T1000 (cell line): ENCODE results near the gene MITF.
"Not testable (repeated sequence)": the region's sequence is repeated elsewhere in the genome, so short reads cannot be mapped to it uniquely, and the experiment has no call there.

ENCODE experiments used
- DNase-seq: peaks from one replicate; lab custom pipeline; 2025; ENCODE audit warnings: mixed read lengths; lab: John Stamatoyannopoulos, UW

Gene MITF

GRCh38 chr3:69787436-69788168 is 48.3 kb downstream of the MITF start:
- DNase-seq, result no peak

GRCh38 chr3:69791106-69791505 is 51.8 kb downstream of the MITF start:
- no peak for DNase-seq

DNA sequence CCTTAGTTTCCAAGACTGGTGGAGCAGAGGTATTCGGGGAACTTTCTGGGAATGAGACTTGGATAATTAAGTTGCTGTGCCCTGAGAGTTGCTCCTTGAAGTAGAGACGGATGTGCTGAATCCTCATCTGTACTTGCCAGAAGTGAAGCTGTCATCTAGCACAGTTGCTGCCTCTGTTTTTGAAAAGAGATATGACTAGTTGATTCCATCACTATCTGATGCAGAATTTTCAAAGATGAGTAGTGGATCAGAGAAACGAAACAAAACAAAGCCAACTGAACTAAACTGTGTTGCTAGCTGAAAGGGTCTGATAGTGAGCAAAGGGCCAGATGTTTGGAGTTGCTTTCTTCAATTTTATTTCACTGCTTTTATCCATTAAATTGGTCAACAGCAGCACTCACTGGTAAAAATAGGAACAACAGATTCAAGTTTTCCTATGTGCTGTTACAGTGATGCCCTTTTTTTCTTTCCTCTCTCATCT is 52.7 kb downstream of the MITF start:
- DNase-seq, result no peak

DNA sequence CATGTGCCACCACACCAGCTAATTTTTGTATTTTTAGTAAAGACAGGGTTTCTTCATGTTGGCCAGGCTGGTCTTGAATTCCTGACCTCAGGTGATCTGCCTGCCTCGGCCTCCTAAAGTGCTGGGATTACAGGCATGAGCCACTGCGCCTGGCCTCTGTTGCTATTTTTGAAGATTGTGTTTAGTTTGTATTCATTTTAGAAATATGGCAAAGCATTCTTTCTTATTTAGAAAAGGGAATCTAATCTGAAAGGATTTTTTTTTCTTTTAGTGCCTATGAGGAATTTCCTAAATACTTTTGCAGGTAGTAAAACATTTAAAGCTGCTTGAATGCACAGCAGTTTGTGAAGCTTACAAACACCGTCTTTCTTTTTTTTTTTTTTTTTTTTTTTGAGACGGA is 56.9 kb downstream of the MITF start:
- DNase-seq, result not testable (repeated sequence)

DNA sequence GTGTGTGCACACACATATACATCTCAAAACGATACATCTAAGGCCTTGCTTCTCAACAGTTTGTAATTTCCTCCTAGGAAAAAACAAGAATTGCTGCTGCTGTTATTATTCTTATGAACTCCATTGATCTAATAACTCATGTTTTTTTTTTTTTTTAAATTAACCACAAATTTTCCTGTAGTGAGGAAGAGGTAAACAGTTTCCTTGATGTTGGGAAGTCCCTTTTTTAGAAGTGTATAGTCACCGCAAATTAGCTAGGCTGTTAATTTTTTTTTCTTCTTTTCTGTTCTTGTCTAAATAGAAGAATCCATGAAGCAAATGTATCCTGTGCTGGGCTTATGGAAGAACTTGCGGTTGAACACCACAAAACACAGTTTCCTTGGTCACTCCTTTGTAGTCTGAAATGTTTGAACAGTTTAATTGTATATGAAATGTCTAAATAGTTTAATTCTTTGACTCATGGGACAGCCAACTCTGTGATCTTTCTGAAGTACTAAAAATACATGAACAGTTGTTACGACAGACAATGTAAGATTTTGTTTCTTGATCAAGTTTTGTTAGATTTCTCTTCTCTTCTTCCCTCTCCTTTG is 64.5 kb downstream of the MITF start:
- no peak for DNase-seq

- DNase-seq, result no peak
Measured at GRCh38 chr3:69805491-69805890, 66.2 kb downstream of the MITF start.

- DNase-seq, result no peak
Measured at GRCh38 chr3:69806735-69807438, 67.6 kb downstream of the MITF start.

DNA sequence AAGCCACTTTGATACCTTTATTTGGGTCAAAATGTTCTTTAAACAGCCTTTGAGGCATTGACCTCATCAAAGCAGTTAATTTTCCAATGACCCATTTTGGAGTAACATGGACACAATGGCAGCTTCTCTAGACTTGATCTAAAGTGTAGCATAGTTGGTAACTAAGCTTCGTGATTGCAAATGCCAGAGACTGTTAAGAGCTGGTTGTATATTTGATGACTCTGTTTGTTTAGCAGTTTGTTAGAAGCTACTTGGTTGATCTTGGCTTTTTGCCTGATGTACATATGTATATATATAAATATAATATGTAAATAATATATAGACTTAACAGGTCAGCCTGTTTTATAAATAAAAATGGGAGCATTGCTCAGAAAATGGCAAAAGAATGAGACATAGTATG is 68.4 kb downstream of the MITF start:
- DNase-seq, result no peak

DNA sequence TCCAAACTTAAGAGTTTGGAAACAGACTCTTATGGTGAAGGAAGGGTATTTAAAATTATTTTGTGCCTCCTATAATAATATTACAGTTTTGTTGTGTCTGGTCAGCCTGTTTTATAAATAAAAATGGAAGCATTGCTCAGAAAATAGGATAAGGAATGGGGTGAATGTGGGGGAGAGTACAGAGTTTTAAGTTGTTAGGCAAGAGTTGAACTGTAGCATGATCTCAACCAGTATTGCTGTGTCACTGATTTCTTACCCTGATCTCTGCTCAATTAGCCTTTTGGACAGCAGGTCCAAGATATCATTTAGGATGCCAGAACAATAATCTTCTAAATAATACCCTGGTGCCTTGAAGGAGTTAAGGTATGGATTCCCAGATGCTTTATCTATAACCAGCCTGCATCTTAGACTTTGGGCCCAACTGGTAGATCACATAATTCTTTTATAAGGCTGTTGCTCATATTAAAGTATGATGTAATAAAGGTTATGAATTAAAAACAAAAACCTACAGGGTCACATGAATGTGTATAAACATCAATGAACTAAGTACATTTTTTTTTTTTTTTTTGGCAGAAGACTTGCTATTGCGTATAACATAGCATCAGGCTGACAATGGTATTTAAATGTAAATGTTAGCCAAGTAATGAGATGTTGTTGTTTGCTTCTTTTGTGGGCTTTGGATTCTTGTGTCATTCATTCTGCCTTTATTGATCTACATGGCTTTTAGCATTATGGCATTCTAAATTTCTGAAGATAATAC is 70.0 kb downstream of the MITF start:
- no peak for DNase-seq

DNA sequence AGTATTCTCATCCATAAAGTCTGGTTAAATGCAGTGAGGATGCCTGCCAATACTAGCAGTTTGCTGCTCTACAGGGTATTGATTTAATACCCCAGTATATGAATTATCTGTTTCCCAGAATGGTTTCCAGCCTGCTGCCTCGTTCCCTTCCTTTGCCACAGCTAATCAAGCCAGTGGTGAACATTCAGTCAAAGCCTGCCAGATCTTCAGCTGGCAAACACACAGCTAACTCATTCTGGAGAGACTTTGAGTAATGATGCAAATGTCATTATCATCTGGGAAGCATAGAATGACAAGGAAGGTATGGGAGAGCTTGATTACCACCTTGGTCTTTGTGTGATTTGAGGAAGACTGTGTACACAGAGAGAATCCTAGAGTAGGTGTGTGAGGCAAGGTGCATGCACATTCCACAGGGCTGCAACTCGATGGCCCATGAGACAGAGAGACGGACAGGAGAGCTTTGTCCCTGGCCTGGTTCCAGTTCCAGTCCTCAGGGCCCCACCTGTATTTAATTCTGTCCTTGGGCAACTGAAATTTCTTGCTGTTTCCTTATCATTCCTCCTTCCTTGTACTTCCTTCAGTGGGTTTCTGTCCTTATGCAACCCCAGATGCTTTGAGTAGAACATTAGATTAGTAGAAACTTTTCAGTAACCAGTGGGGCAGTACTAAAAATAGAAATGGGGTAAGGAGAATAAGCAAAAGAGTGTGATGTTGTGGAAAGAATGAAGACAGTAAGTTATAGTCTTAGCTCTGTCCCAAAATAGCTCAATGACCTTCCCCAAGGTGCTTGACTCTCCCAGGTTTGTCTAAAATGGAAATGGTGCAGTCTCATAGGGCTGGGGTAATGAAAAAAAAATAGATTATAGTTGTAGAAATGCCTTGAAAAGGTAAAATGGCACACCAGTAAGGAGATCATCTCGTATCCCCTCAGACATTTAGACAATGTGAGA is 72.5 kb downstream of the MITF start:
- DNase-seq, result no peak

GRCh38 chr3:69815970-69816369 is 76.7 kb downstream of the MITF start:
- no peak for DNase-seq

DNA sequence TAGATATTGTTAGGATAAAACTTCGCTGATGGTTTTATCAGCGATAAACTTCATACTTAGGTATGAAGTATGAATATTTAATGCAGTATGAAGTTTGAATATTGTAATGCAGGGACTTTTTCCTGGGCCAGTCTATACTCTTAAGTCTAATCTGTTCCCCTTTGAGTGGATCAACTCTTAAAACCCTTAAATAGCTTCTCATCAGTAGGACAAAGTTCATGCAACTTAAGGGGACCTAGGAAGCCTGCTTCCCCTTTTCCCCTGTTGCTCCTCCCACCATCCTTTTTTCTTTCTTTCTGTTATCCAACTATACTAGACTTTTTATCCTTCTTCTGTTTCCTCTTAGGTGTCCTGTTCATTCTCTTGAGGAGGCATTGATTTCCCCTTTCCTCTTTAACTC is 78.7 kb downstream of the MITF start:
- DNase-seq, result no peak

DNA sequence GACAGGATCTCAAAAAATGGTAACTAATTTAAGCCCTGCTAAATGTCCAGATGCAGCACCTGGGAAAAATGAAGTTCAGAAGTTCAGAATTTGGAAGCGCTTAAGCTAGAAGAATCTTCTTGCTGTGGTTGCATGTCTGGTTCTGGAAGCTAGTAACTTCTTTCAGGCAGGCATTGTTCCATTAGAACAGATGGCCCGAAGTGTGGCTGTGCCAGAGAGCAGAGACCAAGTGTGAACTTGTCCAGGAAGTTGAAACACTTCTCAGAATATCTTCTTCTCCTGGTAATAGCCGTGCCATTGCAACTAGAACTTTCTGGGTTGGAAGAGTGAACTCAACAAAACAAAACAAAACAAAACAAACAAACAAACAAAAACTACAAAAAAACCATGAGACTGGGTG is 80.0 kb downstream of the MITF start:
- no peak for DNase-seq

GRCh38 chr3:69821133-69821532 is 81.9 kb downstream of the MITF start:
- DNase-seq, result no peak

DNA sequence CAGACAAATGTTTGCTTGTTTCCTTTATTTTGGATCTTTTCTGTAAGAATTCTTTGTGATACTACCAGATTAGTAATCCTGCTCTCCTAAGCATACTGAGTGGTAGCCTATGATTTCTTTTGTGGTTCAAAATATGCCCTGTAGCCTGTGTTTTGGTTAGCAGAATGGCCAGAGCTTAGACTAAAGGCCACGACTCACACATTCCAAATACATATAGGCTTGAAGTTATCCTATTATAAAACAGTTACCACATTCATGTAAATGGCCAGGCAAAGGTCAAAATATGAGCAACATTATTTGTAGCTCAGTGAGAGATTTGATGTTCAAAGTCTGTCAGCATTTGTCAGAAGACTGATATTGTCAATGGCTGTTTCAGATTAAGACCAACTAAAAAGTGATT is 84.5 kb downstream of the MITF start:
- no peak for DNase-seq

GRCh38 chr3:69825446-69825845 is 86.2 kb downstream of the MITF start:
- DNase-seq, result no peak

DNA sequence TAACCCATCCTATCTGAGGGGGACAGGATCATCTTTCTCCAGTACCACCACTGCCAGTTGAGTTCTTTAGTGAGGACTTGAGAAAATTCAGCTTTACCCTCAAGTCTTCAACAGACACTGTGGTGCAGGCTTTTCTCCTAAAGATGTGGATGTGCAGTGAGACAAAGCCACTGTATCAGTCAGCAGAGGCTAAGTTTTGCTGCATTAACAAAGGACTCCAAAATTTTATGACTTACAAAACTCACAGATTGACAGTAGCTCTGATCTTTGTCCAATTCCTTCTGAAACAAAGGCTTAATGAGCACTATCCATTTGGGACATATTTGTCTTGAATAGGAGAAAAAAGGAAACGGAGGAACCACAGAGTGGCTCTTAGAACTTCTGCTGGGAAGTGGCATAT is 87.9 kb downstream of the MITF start:
- DNase-seq, result no peak

DNA sequence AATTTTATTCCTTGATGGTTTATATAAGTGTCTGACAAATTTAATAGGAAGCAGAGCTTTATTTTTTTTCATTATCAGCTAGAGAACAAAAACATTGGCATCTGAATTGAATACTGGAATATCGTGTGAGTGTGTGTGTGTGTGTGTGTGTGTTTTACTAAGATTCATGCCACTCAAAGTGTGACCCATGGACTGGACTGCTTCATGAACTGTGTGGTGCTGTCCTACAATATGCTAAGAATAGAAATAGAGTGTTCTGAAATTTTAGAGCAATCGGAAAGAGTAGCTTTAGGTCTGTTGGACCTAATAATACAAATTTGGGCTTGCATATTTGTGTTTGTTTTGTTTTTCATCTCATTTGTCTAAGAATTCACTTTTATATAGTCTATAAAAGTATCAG is 89.6 kb downstream of the MITF start:
- no peak for DNase-seq

- no peak for DNase-seq
Measured at GRCh38 chr3:69830147-69830546, 90.9 kb downstream of the MITF start.

DNA sequence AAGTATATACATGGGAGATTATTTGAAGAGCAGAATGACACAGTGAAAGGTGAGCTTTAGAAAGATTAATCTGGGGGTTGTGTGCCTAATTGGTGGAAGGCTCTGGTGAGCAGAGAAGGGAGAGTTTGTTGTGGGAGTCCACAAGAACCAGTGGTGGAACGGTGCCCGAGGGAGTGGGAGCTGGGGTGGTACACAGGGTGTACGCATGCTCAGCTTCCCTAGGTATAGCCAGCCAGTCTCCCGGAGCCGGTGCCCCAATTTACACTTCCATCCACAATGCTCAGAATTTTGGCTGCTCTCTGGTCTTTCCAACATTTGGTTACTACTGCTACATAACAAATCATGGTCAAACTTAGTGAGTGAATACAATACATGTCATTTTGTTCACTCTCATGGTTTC is 92.5 kb downstream of the MITF start:
- no peak for DNase-seq

DNA sequence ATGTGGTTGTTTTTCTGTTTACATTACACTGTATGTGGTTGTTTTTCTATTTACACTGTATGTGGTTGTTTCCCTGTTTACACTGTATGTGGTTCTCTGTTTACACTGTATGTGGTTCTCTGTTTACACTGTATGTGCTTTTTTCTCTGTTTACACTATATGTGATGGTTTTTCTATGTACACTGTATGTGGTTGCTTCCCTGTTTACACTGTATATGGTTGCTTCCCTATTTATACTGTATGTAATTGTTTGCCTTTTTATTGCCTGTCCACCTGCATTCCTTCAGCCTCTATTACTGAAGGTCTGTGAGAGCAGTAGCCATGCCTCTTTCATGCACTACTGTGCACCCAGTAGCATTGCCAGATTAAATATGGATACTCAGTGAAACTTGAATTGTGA is 94.3 kb downstream of the MITF start:
- no peak for DNase-seq
